ENCODE data around the gene ZNRF4.

GRCh38 chr19:5472286-5472685, 17.1 kb downstream of the ZNRF4 start:
- no peak for TF ChIP-seq POLR2AphosphoS5 (IDR thresholded peaks at IDR 0.05)
- no peak for TF ChIP-seq CTCF (IDR thresholded peaks at IDR 0.05)
- no peak for TF ChIP-seq EP300 (IDR thresholded peaks at IDR 0.05)
- TF ChIP-seq POLR2A (IDR thresholded peaks at IDR 0.05): no peak

Data from sigmoid colon (tissue), 4 donors.